PC-3 (cell line): ENCODE results near the gene B4GALNT1. TPM values are rescaled to one million over a fixed set of nuclear protein-coding genes. Genes with fewer than 3 reads are reported as not detected.
"Not testable (repeated sequence)": the region's sequence is repeated elsewhere in the genome, so short reads cannot be mapped to it uniquely, and the experiment has no call there.

Source experiments
- ATAC-seq: fragments of 200-7000 bp; cut with Tn5 transposase; 2 replicates; pipeline ENCODE4 v1.9.1; 2020; ENCODE audit warnings: mild to moderate bottlenecking, moderate library complexity
- BruUV-seq: library from RNA; stranded (reverse); fragments of 400-500 nt; replicated peaks from 2 replicates; lab custom pipeline; 2021; lab: Mats Ljungman, UMichigan
- CTCF ChIA-PET: fragments of 300-600 bp; sonication (Branson Sonifier 250); formaldehyde crosslinking; loops from one replicate; lab custom pipeline; 2022; ENCODE audit warnings: antibody characterized with exemption; lab: Charles Lee
- POLR2A ChIA-PET: fragments of 300-600 bp; sonication (Branson Sonifier 250); formaldehyde crosslinking; loops from one replicate; lab custom pipeline; 2022; ENCODE audit warnings: antibody characterized with exemption; ENCODE audit not compliant: unreplicated experiment; lab: Charles Lee
- DNase-seq: peaks from one replicate; pipeline ENCODE4 v3.0.0-alpha.2; 2015
- H2AFZ ChIP-seq: fragments of 300-600 bp; sonication (generic); 2 replicates; pipeline ENCODE4 v1.6.0; 2016; ENCODE audit warnings: antibody characterized with exemption, low read length
- H3F3A ChIP-seq: fragments of 300-600 bp; sonication (generic); one replicate; pipeline ENCODE4 v1.6.0; 2017; ENCODE audit warnings: antibody characterized with exemption, low read length, control low read depth, mild to moderate bottlenecking; ENCODE audit not compliant: unreplicated experiment
- H3K27ac ChIP-seq: fragments of 300-600 bp; sonication (generic); 2 replicates; pipeline ENCODE4 v1.5.1; 2016; ENCODE audit warnings: mild to moderate bottlenecking, low read length
- H3K27me3 ChIP-seq: fragments of 300-600 bp; sonication (generic); 2 replicates; pipeline ENCODE4 v1.6.1; 2016; ENCODE audit warnings: low read length, mixed read lengths
- H3K36me3 ChIP-seq: fragments of 300-600 bp; sonication (generic); 2 replicates; pipeline ENCODE4 v1.6.1; 2016; ENCODE audit warnings: low read depth, mixed run types, low read length, mixed read lengths
- H3K4me1 ChIP-seq: fragments of 300-600 bp; sonication (generic); 2 replicates; pipeline ENCODE4 v1.5.1; 2016; ENCODE audit warnings: low read length; ENCODE audit not compliant: insufficient read depth
- H3K4me2 ChIP-seq: fragments of 300-600 bp; sonication (generic); 2 replicates; pipeline ENCODE4 v1.6.0; 2016; ENCODE audit warnings: low read length
- H3K4me3 ChIP-seq: fragments of 300-600 bp; sonication (generic); 2 replicates; pipeline ENCODE4 v1.5.1; 2016; ENCODE audit warnings: mild to moderate bottlenecking, low read length, mixed read lengths
- H3K79me2 ChIP-seq: fragments of 300-600 bp; sonication (generic); 2 replicates; pipeline ENCODE4 v1.6.1; 2017; ENCODE audit warnings: low read length, mixed read lengths
- H3K9ac ChIP-seq: fragments of 300-600 bp; sonication (generic); 2 replicates; pipeline ENCODE4 v1.6.0; 2016; ENCODE audit warnings: mild to moderate bottlenecking, low read length
- H3K9me2 ChIP-seq: fragments of 300-600 bp; sonication (generic); replicated peaks from 2 replicates; pipeline ENCODE4 v1.6.1; 2016; ENCODE audit warnings: mixed run types, low read length, mixed read lengths
- H3K9me3 ChIP-seq: fragments of 300-600 bp; sonication (generic); 2 replicates; pipeline ENCODE4 v1.6.1; 2016; ENCODE audit warnings: low read length, mixed read lengths
- H4K20me1 ChIP-seq: fragments of 300-600 bp; sonication (generic); 2 replicates; pipeline ENCODE4 v1.6.1; 2016; ENCODE audit warnings: low read length, mixed read lengths
- CTCF ChIP-seq: fragments of 300-600 bp; sonication (generic); conservative IDR thresholded peaks from 2 replicates; pipeline ENCODE4 v1.5.1; 2017; ENCODE audit warnings: antibody characterized with exemption, low read depth, mild to moderate bottlenecking, low read length
- EZH2 ChIP-seq: fragments of 300-600 bp; sonication (generic); IDR thresholded peaks from one replicate; pipeline ENCODE4 v1.6.1; 2017; ENCODE audit warnings: antibody characterized with exemption, mild to moderate bottlenecking, low read length; ENCODE audit not compliant: unreplicated experiment
- EZH2phosphoT487 ChIP-seq: fragments of 300-600 bp; sonication (generic); IDR thresholded peaks from 2 replicates; pipeline ENCODE4 v1.6.1; 2018; ENCODE audit warnings: mild to moderate bottlenecking, antibody characterized with exemption, low read length, borderline replicate concordance
- intact Hi-C: fragments of 100-400 bp; cut with micrococcal nuclease; formaldehyde crosslinking; loops from 2 replicates; pipeline ENCODE4 v1.9.0; 2023
- total RNA-seq: library from RNA; depleted of rRNA; stranded (reverse); fragments of >200 nt; gene quantifications from 2 replicates; pipeline ENCODE4 v1.2.3, GENCODE V29; 2014

B4GALNT1 gene
- total RNA-seq, 1 experiment from 2014 or later: 39.0 TPM

- no peak overlapping the region for H3K4me3 ChIP-seq
- H3K36me3 ChIP-seq: no peaks in the 10 kb centered on the region; the same call in 1 of the 2 replicates
- no peaks in the 10 kb centered on the region for H4K20me1 ChIP-seq
- peaks cover 6% of the 10 kb centered on the region; the same call in 1 of the 2 replicates for H3K9me3 ChIP-seq
- H3F3A ChIP-seq: no peaks in the 10 kb centered on the region
- no peaks in the 10 kb centered on the region for H3K9me2 ChIP-seq
- no TSS peak for BruUV-seq
- CTCF ChIA-PET: no interaction called here
- no peak overlapping the region for H2AFZ ChIP-seq
- H3K4me1 ChIP-seq: no peaks in the 10 kb centered on the region
- no peaks in the 10 kb centered on the region for H3K79me2 ChIP-seq
- no peak for TF ChIP-seq CTCF
- TF ChIP-seq EZH2phosphoT487: no peak
- TF ChIP-seq EZH2: no peak
- H3K4me2 ChIP-seq: no peak overlapping the region
- POLR2A ChIA-PET: no interaction called here
- no peaks in the 10 kb centered on the region; the same call in 1 of the 2 replicates for H3K27me3 ChIP-seq
- no peak overlapping the region for H3K9ac ChIP-seq
- H3K27ac ChIP-seq: no peak overlapping the region
- no peak for ATAC-seq
- DNase-seq: no peak
- intact Hi-C loops: no loop called here
These were observed 33.9 kb upstream of the B4GALNT1 start for GRCh38 chr12:57666897-57667296.

GRCh38 chr12:57665066-57665820, 32.2 kb upstream of the B4GALNT1 start:
- CTCF ChIA-PET, H3F3A ChIP-seq, H3K4me1 ChIP-seq, DNase-seq, H2AFZ ChIP-seq, H4K20me1 ChIP-seq, H3K27me3 ChIP-seq, ATAC-seq, H3K9ac ChIP-seq, H3K4me3 ChIP-seq, intact Hi-C loops, POLR2A ChIA-PET, H3K79me2 ChIP-seq, H3K9me2 ChIP-seq, H3K4me2 ChIP-seq, BruUV-seq, H3K36me3 ChIP-seq, H3K27ac ChIP-seq: not testable (repeated sequence)
- H3K9me3 ChIP-seq: peaks cover 19% of the 10 kb centered on the region

DNA sequence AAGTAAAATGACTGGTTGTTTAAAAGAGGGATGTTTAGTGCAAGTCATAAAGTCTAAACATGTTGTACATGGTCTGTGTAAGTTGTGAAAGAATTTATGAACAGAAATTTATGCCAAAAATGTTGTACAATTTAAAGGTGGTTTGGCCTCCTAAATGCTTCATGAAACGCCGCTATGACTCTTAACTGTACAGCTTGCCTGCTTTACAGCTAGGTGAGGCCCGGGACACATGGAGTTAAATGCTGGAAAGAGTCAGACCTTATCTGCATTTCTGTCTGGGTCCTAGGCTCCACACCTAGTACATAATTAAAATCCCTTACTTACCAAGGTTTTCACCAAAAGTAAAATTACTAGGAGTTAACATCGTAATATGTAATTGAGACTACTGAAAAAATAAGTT, 28.4 kb upstream of the B4GALNT1 start:
- Histone ChIP-seq H3K4me1 (no peaks in the 10 kb centered on the region), H3K4me2 (no peak overlapping the region), H3K79me2 (no peaks in the 10 kb centered on the region), H3K27me3 (no peaks in the 10 kb centered on the region), H3K9me2 (no peaks in the 10 kb centered on the region), H3K9ac (no peak overlapping the region), H3K9me3 (peaks cover 19% of the 10 kb centered on the region), H3K27ac (no peak overlapping the region), H4K20me1 (no peaks in the 10 kb centered on the region), H3K4me3 (no peak overlapping the region), H2AFZ (no peak overlapping the region), H3F3A (no peaks in the 10 kb centered on the region), H3K36me3 (no peaks in the 10 kb centered on the region; the same call in 1 of the 2 replicates)
- no TSS peak for BruUV-seq
- no peak for DNase-seq
- intact Hi-C loops: no loop called here
- TF ChIP-seq CTCF: no peak
- no peak for TF ChIP-seq EZH2phosphoT487
- no peak for TF ChIP-seq EZH2
- POLR2A ChIA-PET: no interaction called here
- ATAC-seq: no peak
- CTCF ChIA-PET: interaction anchor here (0.5 kb wide), 1 partner anchor 38 kb away, joined by 3 read pairs; no protein-coding TSS in a partner anchor
